HEK293 (cell line): ENCODE measurements around the gene IGSF21.

Source experiments
- CTCF ChIA-PET: fragments of 350-600 bp; formaldehyde crosslinking; extraction: SDS; loops from one replicate; lab custom pipeline; 2021; ENCODE audit warnings: antibody characterized with exemption; lab: Yijun Ruan, JAX
- POLR2A ChIA-PET: fragments of 300-600 bp; formaldehyde crosslinking; extraction: SDS; loops from one replicate; lab custom pipeline; 2020; ENCODE audit warnings: antibody characterized with exemption, inconsistent platforms; lab: Yijun Ruan, JAX
- H3K27ac ChIP-seq: fragments of 200-500 bp; sonication (Bioruptor generic); 2 replicates; pipeline ENCODE4 v1.5.1; 2014; ENCODE audit warnings: low read depth, low read length, control low read depth, inconsistent platforms; ENCODE audit errors: extremely low read depth
- H3K36me3 ChIP-seq, 2 experiments: fragments of 200-500 bp in 1 of 2; sonication (Bioruptor generic) in 1 of 2; 1 replicate in 1 of 2; 2 replicates in 1 of 2; pipeline ENCODE4 v1.5.1; 2014 to 2017; ENCODE audit warnings: inconsistent platforms in 2 of 2, low read length in 2 of 2; ENCODE audit not compliant: control insufficient read depth in 2 of 2, insufficient read depth in 1 of 2
- H3K4me1 ChIP-seq: fragments of 200-500 bp; sonication (Bioruptor generic); 2 replicates; pipeline ENCODE4 v1.5.1; 2014; ENCODE audit warnings: mild to moderate bottlenecking, low read length, inconsistent platforms; ENCODE audit not compliant: control insufficient read depth, insufficient read depth
- H3K4me3 ChIP-seq: 2 replicates; pipeline ENCODE4 v1.5.1; 2011; ENCODE audit warnings: low read depth, mild to moderate bottlenecking, control low read depth, low read length, moderate library complexity
- H3K9me3 ChIP-seq: fragments of 200-500 bp; sonication (Bioruptor generic); 2 replicates; pipeline ENCODE4 v1.5.1; 2014; ENCODE audit warnings: low read depth, low read length, inconsistent platforms; ENCODE audit not compliant: control insufficient read depth, insufficient read depth
- KLF16 ChIP-seq: fragments of 450-650 bp; formaldehyde crosslinking; IDR thresholded peaks from 2 replicates; pipeline ENCODE4 v1.5.1; 2017; ENCODE audit warnings: missing biosample characterization, missing genetic modification characterization
- KLF8 ChIP-seq: fragments of 450-650 bp; formaldehyde crosslinking; IDR thresholded peaks from 2 replicates; pipeline ENCODE4 v1.5.1; 2016; ENCODE audit warnings: missing biosample characterization, missing genetic modification characterization
- KLF9 ChIP-seq: fragments of 450-650 bp; formaldehyde crosslinking; IDR thresholded peaks from 2 replicates; pipeline ENCODE4 v1.5.1; 2016; ENCODE audit warnings: missing biosample characterization, missing genetic modification characterization, low read depth
- PRDM4 ChIP-seq: fragments of 450-650 bp; formaldehyde crosslinking; IDR thresholded peaks from 2 replicates; pipeline ENCODE4 v1.5.1; 2017; ENCODE audit warnings: missing biosample characterization, missing genetic modification characterization
- SALL2 ChIP-seq: fragments of 450-650 bp; formaldehyde crosslinking; IDR thresholded peaks from 2 replicates; pipeline ENCODE4 v1.5.0; 2017; ENCODE audit warnings: missing biosample characterization, mild to moderate bottlenecking, missing genetic modification characterization, borderline replicate concordance
- ZFHX2 ChIP-seq: fragments of 450-650 bp; formaldehyde crosslinking; conservative IDR thresholded peaks from 2 replicates; pipeline ENCODE4 v1.5.1; 2016; ENCODE audit warnings: missing biosample characterization, missing genetic modification characterization
- ZFP69B ChIP-seq: fragments of 450-650 bp; formaldehyde crosslinking; IDR thresholded peaks from 2 replicates; pipeline ENCODE4 v1.5.1; 2016; ENCODE audit warnings: missing biosample characterization, missing genetic modification characterization
- ZNF10 ChIP-seq: fragments of 450-650 bp; formaldehyde crosslinking; IDR thresholded peaks from 2 replicates; pipeline ENCODE4 v1.5.1; 2017; ENCODE audit warnings: missing biosample characterization, missing genetic modification characterization
- ZNF121 ChIP-seq: fragments of 450-650 bp; formaldehyde crosslinking; IDR thresholded peaks from 2 replicates; pipeline ENCODE4 v1.5.1; 2016; ENCODE audit warnings: missing biosample characterization, missing genetic modification characterization
- ZNF169 ChIP-seq: fragments of 450-650 bp; formaldehyde crosslinking; IDR thresholded peaks from 2 replicates; pipeline ENCODE4 v1.5.1; 2016; ENCODE audit warnings: missing biosample characterization, missing genetic modification characterization
- ZNF2 ChIP-seq: fragments of 450-650 bp; formaldehyde crosslinking; IDR thresholded peaks from 2 replicates; pipeline ENCODE4 v1.5.1; 2016; ENCODE audit warnings: missing biosample characterization, missing genetic modification characterization
- ZNF248 ChIP-seq: fragments of 450-650 bp; formaldehyde crosslinking; IDR thresholded peaks from 2 replicates; pipeline ENCODE4 v1.5.1; 2017; ENCODE audit warnings: missing biosample characterization, missing genetic modification characterization
- ZNF274 ChIP-seq, 2 experiments: fragments of 200-500 bp in 1 of 2; fragments of 450-650 bp in 1 of 2; sonication (Bioruptor generic) in 1 of 2; formaldehyde crosslinking in 1 of 2; IDR thresholded peaks; 2 replicates each; pipeline versions ENCODE4 v1.5.1 to v1.6.1; 2014 to 2016; ENCODE audit warnings: borderline replicate concordance in 1 of 2, inconsistent platforms in 1 of 2, low read length in 1 of 2, missing biosample characterization in 1 of 2, missing genetic modification characterization in 1 of 2
- ZNF311 ChIP-seq: fragments of 450-650 bp; formaldehyde crosslinking; IDR thresholded peaks from 2 replicates; pipeline ENCODE4 v1.5.1; 2017; ENCODE audit warnings: missing biosample characterization, missing genetic modification characterization, borderline replicate concordance
- ZNF518A ChIP-seq: fragments of 450-650 bp; formaldehyde crosslinking; conservative IDR thresholded peaks from 2 replicates; pipeline ENCODE4 v1.5.1; 2016; ENCODE audit warnings: low read depth, missing biosample characterization, missing genetic modification characterization
- ZNF529 ChIP-seq: fragments of 450-650 bp; formaldehyde crosslinking; IDR thresholded peaks from 2 replicates; pipeline ENCODE4 v1.5.1; 2017; ENCODE audit warnings: missing genetic modification characterization, missing biosample characterization; ENCODE audit not compliant: insufficient replicate concordance
- ZNF548 ChIP-seq: fragments of 450-650 bp; formaldehyde crosslinking; IDR thresholded peaks from 2 replicates; pipeline ENCODE4 v1.5.1; 2016; ENCODE audit warnings: missing biosample characterization, missing genetic modification characterization
- ZNF580 ChIP-seq: fragments of 450-650 bp; formaldehyde crosslinking; IDR thresholded peaks from 2 replicates; pipeline ENCODE4 v1.5.1; 2016; ENCODE audit warnings: missing biosample characterization, missing genetic modification characterization
- ZNF658 ChIP-seq: fragments of 450-650 bp; formaldehyde crosslinking; IDR thresholded peaks from 2 replicates; pipeline ENCODE4; 2016; ENCODE audit warnings: missing biosample characterization, missing genetic modification characterization
- ZNF747 ChIP-seq: fragments of 450-650 bp; formaldehyde crosslinking; IDR thresholded peaks from 2 replicates; pipeline ENCODE4 v1.5.1; 2016; ENCODE audit warnings: missing biosample characterization, missing genetic modification characterization
- ZSCAN16 ChIP-seq: fragments of 450-650 bp; formaldehyde crosslinking; IDR thresholded peaks from 2 replicates; pipeline ENCODE4 v1.5.1; 2016; ENCODE audit warnings: missing biosample characterization, missing genetic modification characterization

The IGSF21 gene

GRCh38 chr1:18155881-18156385 lies 48.3 kb downstream of the IGSF21 start:
- Histone ChIP-seq H3K9me3 (no peaks in the 10 kb centered on the region), H3K4me1 (no peaks in the 10 kb centered on the region), H3K4me3 (no peak overlapping the region), H3K36me3 (no peaks in the 10 kb centered on the region), H3K27ac (no peak overlapping the region)
- TF ChIP-seq ZNF2 (tag by site-specific recombination): no peak
- TF ChIP-seq ZNF747 (tag by site-specific recombination): no peak
- TF ChIP-seq ZNF311: no peak
- TF ChIP-seq KLF16 (tag by site-specific recombination): no peak
- no peak for TF ChIP-seq ZSCAN16 (tag by site-specific recombination)
- TF ChIP-seq ZFHX2 (tag by site-specific recombination): no peak
- no peak for TF ChIP-seq KLF9
- ChIA-PET POLR2A (no interaction called here), CTCF (interaction anchor here (0.6 to 0.8 kb wide), 2 partner anchors 35 to 1684 kb away, joined by 3 to 4 read pairs; no protein-coding TSS in a partner anchor)

- Histone ChIP-seq H3K27ac (no peak overlapping the region), H3K9me3 (no peaks in the 10 kb centered on the region), H3K36me3 (no peaks in the 10 kb centered on the region), H3K4me1 (no peaks in the 10 kb centered on the region), H3K4me3 (no peak overlapping the region)
- POLR2A ChIA-PET: interaction anchor here (0.6 kb wide), 1 partner anchor 1813 kb away, joined by 6 read pairs; no protein-coding TSS in a partner anchor
- CTCF ChIA-PET: interaction anchor here (1.1 kb wide), 1 partner anchor 16 kb away, joined by 3 read pairs; no protein-coding TSS in a partner anchor
- no peak for TF ChIP-seq ZNF169 (tag by site-specific recombination)
- TF ChIP-seq SALL2 (tag by site-specific recombination): no peak
- no peak for TF ChIP-seq ZNF548 (tag by site-specific recombination)
- no peak for TF ChIP-seq ZNF580
- no peak for TF ChIP-seq KLF8 (tag by site-specific recombination)
- TF ChIP-seq ZNF10: no peak
- TF ChIP-seq, all 188 proteins: peak for 0
Measured at GRCh38 chr1:18157352-18157751, 49.8 kb downstream of the IGSF21 start.

- no peaks in the 10 kb centered on the region for H3K36me3 ChIP-seq
- ChIA-PET CTCF (interaction anchor here (0.6 to 1.1 kb wide), 2 partner anchors 15 to 47 kb away, joined by 3 read pairs; no protein-coding TSS in a partner anchor), POLR2A (no interaction called here)
- H3K4me3 ChIP-seq: no peak overlapping the region
- H3K27ac ChIP-seq: no peak overlapping the region
- H3K4me1 ChIP-seq: no peaks in the 10 kb centered on the region
- H3K9me3 ChIP-seq: no peaks in the 10 kb centered on the region
- TF ChIP-seq ZNF274 (IDR thresholded peaks at IDR 0.05; ENCODE audit: low read length): no peak
- TF ChIP-seq ZNF274 (tag by site-specific recombination; IDR thresholded peaks at IDR 0.05; ENCODE audit: borderline replicate concordance): no peak
- TF ChIP-seq ZNF529 (tag by site-specific recombination): no peak
- no peak for TF ChIP-seq ZNF658
- TF ChIP-seq ZNF518A (tag by site-specific recombination): no peak
- TF ChIP-seq ZFP69B (tag by site-specific recombination): no peak
- no peak for TF ChIP-seq ZNF121
- no peak for TF ChIP-seq ZNF248 (tag by site-specific recombination)
- no peak for TF ChIP-seq PRDM4 (tag by site-specific recombination)
Measured at GRCh38 chr1:18157968-18158367, 50.4 kb downstream of the IGSF21 start.
